ENCODE results near the gene PTGS1.
"Not testable (repeated sequence)": the region's sequence is repeated elsewhere in the genome, so short reads cannot be mapped to it uniquely, and the experiment has no call there.

PTGS1 gene

DNA sequence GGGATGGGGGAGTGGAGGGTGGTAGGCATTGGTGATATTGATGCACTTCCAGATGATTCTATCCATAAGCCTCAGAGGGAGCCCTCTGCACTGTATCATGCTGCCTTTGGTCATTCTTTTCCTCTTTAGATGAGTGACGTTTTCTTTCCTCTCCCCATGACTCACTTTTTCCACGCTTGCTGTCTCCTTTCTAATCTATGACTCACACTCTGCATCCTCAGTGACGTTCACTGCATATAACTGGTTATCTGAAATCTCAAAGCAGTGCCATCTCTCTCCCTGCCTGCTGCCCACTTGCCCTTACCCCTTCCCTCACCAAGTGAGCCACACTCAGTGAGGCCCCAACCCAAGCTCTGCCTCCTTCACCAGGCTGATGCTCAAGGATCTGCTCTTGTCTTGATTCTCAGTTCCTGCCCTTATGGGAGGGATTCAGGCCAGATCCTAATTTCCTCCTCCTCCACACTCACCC is 31.6 kb downstream of the PTGS1 start:
- DNase-seq = no peak

GRCh38 chr9:122402874-122403273 is 32.0 kb downstream of the PTGS1 start:
- DNase-seq = no peak

DNA sequence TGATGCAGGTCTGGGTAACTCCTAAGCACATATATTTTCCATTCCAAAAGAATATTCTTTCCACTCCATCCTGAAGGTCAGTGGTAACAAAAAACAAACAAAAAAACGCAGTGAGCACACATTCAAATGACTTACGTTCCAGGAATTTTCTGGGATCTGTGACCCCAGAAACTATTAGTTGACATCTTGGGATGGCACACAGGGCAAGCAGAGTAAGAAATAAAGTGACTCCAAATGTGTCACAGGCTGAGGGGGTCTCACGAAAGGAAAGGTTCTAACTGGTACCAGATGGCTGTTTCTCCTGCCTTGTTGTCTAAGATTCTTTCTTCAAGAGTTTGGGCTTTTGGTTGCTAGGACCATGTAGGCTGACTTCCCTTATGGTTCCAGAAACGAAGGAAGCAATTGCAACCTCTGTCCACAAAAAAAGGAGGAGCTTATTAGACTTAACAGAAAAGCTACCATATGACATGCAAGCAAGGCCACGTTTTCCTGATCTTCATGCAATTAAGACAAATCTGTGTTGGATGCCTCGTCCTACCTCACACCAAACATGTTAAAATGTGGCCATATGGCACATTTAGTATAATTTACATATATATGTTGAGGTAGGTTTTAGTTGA is 32.7 kb downstream of the PTGS1 start:
- DNase-seq = no peak

DNA sequence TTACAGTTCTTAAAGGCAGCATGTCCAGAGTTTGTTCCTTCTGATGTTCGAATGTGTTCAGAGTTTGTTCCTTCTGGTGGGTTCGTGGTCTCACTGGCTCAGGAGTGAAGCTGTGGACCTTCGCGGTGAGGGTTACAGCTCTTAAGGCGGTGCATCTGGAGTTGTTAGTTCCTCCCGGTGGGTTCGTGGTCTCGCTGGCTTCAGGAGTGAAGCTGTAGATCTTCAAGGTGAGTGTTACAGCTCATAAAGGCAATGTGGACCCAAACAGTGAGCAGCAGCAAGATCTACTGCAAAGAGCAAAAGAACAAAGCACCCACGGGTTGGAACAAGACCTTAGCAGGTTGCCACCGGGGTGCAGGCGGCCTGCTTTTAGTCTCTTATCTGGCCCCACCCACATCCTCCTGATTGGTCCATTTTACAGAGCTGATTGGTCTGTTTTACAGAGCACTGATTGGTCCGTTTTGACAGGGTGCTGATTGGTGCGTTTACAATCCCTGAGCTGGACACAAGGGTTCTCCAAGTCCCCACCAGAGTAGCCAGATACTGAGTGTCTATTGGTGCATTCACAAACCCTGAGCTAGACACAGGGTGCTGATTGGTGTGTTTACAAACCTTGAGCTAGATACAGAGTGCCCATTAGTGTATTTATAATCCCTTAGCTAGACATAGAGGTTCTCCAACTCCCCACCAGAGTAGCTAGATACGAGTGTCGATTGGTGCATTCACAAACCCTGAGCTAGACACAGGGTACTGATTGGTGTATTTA is 34.7 kb downstream of the PTGS1 start:
- DNase-seq = not testable (repeated sequence)

GRCh38 chr9:122406070-122406890 is 35.5 kb downstream of the PTGS1 start:
- peak; percentile 13 for DNase-seq

DNA sequence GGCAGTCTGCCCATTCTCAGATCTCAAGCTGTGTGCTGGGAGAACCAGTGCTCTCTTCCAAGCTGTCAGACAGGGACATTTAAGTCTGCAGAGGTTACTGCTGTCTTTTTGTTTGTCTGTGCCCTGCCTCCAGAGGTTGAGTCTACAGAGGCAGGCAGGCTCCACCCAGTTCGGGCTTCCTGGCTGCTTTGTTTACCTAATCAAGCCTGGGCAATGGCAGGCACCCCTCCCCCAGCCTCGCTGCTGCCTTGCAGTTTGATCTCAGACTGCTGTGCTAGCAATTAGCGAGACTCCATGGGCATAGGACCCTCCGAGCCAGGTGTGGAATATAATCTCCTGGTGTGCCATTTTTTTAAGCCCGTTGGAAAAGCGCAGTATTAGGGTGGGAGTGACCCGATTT is 43.3 kb downstream of the PTGS1 start:
- not testable (repeated sequence) for DNase-seq

DNA sequence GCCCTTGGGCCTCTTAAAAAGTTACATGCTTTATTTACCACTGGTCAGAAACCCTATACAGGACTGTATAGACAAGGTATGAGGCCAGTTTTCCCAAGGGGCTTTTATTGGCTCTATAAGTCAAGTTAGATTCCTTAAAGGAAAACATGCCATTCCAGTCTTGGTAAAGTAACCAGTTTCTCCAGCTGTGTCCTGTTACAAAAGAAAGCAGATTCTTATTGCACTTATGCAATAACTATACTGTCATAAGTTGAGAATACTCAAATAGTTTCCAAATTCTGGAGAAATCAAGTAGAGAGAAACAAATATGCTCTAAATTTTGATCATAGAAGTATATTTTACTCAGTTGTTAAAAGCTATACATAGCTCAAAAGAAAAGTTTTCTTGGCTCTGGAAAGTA is 47.2 kb downstream of the PTGS1 start:
- DNase-seq = no peak

DNA sequence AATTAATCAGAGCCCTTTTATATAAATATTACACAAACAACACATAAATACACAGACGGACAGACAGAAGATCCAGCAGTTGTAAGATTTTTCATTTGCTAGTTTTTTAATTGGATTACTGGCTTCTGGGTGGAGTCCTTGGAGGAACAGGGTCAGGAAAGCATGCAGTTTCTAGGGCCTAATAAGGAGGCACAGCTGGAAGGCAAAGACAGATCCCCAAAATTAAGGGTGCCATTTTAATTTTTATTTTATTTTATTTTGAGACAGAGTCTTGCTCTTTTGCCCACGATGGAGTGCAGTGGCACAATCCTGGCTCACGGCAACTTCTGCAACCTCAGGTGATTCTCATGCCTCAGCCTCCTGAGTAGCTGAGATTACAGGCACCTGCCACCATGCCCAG is 49.5 kb downstream of the PTGS1 start:
- no peak for DNase-seq

GRCh38 chr9:122425087-122425486 is 54.3 kb downstream of the PTGS1 start:
- no peak for DNase-seq

DNA sequence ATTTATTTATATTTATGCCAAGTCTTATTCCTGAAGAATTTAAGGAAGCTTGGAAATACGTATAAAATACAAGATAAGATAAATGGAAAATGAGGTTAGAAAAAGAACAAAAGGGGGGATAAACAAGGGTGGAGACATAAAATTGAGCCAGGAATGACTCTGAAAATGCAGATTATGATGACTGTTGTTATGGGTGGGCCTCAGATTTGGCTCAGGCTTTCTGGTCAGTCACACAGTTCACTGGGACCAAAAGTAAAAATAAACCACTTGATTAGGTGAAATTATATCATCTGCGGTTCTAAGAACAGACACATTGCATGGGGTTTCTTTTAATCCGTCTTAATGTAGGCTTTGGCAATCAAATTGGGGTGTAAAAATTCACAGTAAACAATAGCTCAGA is 55.9 kb downstream of the PTGS1 start:
- DNase-seq = no peak

DNA sequence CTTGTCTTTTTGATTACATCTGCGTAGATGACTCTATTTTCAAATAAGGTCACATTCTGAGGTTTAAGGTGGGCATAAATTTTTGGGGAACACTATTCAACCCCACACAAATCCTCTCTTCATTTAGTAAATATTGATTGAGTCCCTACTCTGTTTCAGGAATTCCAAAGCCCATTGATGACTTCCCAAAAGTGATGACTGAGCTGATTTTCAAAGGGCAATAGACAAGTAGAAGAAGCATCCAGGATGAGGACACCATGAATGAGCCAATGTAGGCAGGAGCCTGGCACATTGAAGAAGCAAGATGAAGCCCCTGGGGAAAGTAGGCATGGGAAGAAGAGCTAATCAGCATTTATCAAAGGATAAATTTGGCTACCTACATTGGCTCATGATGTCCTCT is 71.7 kb downstream of the PTGS1 start:
- DNase-seq = no peak

DNA sequence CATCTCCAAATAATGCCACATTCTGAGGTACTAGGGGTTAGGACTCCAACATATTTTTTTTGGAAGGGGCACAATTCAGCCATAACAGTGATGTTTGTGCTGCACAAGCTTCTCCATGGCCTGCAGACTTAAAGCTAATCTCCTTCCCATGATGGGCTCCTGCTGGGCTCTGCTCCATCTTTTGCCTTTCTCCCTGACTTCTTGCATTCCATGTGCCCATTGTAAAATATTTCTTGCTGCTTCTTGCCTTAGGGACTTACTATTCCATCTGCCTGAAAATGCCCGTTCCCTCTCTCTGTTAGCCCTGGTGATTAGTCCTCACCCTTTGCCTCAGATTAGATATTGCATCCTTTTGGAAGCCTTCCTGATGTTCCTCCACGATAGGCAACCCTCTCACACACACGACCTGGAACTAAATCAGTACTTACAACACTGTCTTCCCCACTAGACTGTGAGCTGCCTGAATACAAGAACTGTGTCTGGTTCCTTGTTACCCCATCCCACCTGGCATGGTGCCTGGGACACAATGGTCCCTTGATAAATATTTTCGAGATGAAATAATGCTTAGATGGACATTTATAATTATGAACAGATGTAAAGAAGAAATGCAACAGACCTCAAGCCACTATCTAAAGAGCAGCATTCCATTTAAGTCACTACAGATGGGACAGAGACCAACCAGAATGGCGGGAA is 73.4 kb downstream of the PTGS1 start:
- no peak for DNase-seq

All from NCI-H1105 treated with DMSO at 0.1 percent for 48 hours (cell line).